Rectal smooth muscle tissue (tissue), 1 donor: Measurements from ENCODE around the gene TSC22D1.

ENCODE experiments used
- H3K27ac ChIP-seq: one replicate; pipeline ENCODE4 v1.7.0; 2013; ENCODE audit warnings: low read depth, low read length, inconsistent platforms
- H3K27me3 ChIP-seq: one replicate; pipeline ENCODE4 v1.7.0; 2013; ENCODE audit warnings: low read length; ENCODE audit not compliant: control insufficient read depth, insufficient read depth
- H3K36me3 ChIP-seq: one replicate; pipeline ENCODE4 v1.7.0; 2013; ENCODE audit warnings: low read length; ENCODE audit not compliant: control insufficient read depth, insufficient read depth
- H3K4me1 ChIP-seq: one replicate; pipeline ENCODE4 v1.7.0; 2013; ENCODE audit warnings: low read length; ENCODE audit not compliant: control insufficient read depth, insufficient read depth
- H3K4me3 ChIP-seq: one replicate; pipeline ENCODE4 v1.7.0; 2013; ENCODE audit warnings: low read length
- H3K9ac ChIP-seq: one replicate; pipeline ENCODE4 v1.7.0; 2013; ENCODE audit warnings: low read length

The TSC22D1 gene

DNA sequence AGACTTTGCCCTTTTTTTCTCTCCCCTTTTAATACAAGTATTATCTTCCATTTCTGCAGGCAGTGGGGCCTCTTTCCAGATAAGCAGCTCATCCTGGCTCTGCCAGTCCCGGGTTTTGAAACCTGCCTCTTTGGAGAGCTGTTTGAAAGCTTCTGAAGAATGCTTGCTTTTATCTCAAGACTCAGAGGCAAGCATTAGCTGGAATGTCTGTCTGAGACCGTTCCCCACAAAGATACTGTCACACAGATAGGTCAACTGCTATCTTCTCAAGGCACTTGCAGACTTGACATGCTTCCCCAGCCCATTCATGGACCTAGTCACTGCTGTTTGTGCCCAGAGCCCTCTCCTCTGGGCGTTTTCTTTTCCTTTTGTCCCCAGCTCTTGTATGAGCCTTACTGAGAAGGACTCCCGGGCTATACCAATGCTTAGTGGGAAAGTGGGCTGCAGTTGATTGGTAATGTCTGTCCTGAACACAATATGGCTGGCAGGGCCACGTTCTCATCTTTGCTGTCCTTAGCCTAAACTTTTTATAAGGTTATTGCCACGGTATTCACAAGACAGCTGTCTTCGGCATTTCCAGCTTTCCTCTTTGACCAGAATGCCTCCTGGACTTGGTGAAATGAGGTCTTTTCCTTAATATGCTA lies 189.1 kb downstream of the TSC22D1 start:
- Histone ChIP-seq H3K27me3 (no peaks in the 10 kb centered on the region), H3K27ac (no peak overlapping the region), H3K9ac (no peak overlapping the region), H3K4me3 (no peak overlapping the region), H3K36me3 (no peaks in the 10 kb centered on the region), H3K4me1 (no peaks in the 10 kb centered on the region)

DNA sequence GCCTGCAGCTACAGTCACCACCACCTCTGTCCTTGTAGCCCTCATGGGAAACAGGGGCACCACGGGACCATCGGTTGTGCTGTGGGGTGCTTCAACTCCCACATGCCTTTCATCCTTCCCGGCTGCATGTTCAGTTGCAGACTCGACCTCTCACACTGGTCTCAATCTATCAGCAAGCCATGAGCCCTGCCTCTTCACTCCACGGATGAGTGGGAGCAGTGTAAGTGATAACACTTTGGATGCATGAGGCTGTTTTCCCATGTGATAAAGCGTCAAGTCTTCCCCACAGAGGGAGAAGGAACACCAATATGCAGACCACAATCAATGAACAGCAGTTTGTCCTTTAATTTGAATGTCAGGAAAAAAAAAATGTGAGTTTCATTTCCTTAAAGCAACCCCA lies 190.3 kb downstream of the TSC22D1 start:
- Histone ChIP-seq H3K27me3 (no peaks in the 10 kb centered on the region), H3K27ac (no peak overlapping the region), H3K9ac (no peak overlapping the region), H3K4me3 (no peak overlapping the region), H3K4me1 (no peaks in the 10 kb centered on the region), H3K36me3 (no peaks in the 10 kb centered on the region)

DNA sequence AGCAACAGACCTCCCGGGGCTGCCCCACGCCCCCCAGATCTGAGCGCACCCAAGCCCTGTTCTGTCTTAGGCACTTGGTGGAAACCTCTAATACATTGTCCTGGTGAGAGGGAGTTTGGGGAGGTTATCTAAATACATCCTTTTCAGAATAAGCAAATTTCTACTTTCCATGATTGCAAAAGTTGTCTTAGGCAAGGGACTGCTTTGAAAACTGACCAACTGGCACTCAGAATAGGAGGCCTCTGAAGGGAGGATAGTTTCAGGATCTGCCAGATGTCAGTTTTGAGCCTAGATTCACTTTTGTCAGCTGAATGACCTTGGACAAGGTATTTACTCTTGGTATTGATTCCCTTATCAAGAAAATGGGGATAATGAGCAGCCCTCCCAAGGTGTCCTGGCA lies 190.7 kb downstream of the TSC22D1 start:
- H3K4me3 ChIP-seq, result no peak overlapping the region
- H3K36me3 ChIP-seq, result no peaks in the 10 kb centered on the region
- no peaks in the 10 kb centered on the region for H3K27me3 ChIP-seq
- H3K4me1 ChIP-seq, result no peaks in the 10 kb centered on the region
- no peak overlapping the region for H3K27ac ChIP-seq
- H3K9ac ChIP-seq, result no peak overlapping the region

DNA sequence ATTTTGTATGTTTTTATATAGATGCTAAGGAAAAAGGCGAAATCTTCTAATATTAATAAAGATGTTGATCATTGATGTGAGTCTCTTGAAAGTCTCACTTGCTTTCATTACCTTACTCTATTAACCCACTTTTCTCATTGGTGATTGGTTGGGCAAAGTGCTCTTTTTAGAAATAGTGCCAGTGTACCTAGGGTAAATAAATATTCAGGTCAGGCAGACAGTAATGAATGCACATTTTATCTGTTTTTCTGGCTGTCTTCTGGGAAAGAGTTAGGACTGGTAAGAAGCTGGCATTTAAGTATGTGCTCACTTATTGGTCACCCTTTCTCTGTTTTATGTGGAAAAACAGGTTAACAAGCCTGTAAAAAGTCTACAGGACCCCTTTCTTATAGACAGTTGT lies 191.4 kb downstream of the TSC22D1 start:
- Histone ChIP-seq H3K9ac (no peak overlapping the region), H3K36me3 (no peaks in the 10 kb centered on the region), H3K4me3 (no peak overlapping the region), H3K27ac (no peak overlapping the region), H3K4me1 (no peaks in the 10 kb centered on the region), H3K27me3 (no peaks in the 10 kb centered on the region)

DNA sequence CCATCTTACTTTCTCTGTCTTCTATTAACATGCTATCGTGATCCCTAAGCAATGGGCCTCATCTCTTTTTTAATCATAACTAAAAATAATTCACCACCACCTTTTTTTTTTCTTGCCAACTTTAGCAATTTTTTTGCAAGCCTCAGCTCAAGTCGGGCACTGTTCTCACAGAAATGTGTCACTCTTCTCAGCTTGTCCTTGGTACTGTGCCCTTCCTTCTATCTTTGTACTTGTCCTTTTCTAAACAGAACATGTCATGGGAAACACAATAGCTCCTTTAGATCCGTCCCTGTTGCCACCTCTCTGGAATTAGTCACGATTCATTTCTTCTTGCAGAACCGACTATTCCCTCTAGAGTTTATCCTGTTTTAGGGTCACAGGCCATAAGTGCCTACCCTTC lies 192.2 kb downstream of the TSC22D1 start:
- Histone ChIP-seq H3K9ac (no peak overlapping the region), H3K27me3 (no peaks in the 10 kb centered on the region), H3K4me1 (no peaks in the 10 kb centered on the region), H3K4me3 (no peak overlapping the region), H3K27ac (no peak overlapping the region), H3K36me3 (no peaks in the 10 kb centered on the region)

DNA sequence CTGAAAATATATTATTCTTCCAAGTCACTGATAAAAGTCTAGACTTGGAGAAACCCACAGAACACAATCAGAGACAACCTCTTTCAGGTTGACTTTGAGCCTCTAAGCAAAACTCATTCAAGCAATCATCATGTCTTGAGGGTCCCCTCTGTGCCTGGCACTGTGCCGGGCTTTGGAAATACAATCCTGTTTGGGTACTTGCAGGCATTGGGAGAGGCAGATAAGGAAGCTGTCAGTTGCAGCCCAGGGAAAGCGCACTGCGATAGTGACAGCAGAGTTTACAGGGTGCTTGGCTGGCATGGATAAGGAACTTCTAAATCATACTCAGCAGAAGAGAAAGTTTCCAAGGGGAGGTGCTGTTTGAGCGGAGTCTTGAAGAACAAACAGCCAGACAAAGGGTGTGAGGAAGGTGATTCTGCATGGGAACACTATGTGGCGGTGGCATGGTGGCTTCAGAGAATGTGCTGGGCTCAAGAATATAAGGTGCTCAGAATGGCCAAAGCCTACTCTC lies 193.4 kb downstream of the TSC22D1 start:
- no peak overlapping the region for H3K27ac ChIP-seq
- H3K4me3 ChIP-seq, result no peak overlapping the region
- H3K27me3 ChIP-seq, result no peaks in the 10 kb centered on the region
- no peaks in the 10 kb centered on the region for H3K4me1 ChIP-seq
- no peaks in the 10 kb centered on the region for H3K36me3 ChIP-seq
- no peak overlapping the region for H3K9ac ChIP-seq
